Ureter (tissue), 1 donor: Measurements from ENCODE around the gene WSCD2. TPM values are rescaled to one million over a fixed set of nuclear protein-coding genes. Genes with fewer than 3 reads are reported as not detected.

Source experiments
- DNase-seq: peaks from one replicate; pipeline ENCODE4 v3.0.0-alpha.2; 2020; ENCODE audit warnings: low spot score
- total RNA-seq: library from RNA; stranded (reverse); gene quantifications from one replicate; pipeline ENCODE4 v1.2.4, GENCODE V29; 2023
- donor health status: DM: yes; HTN: yes; CAD: no.

The WSCD2 gene
- total RNA-seq, 1 donor from 2014 or later: 43.7 TPM

GRCh38 chr12:108266131-108266530 is 137.0 kb downstream of the WSCD2 start:
- no peak for DNase-seq

- no peak for DNase-seq
Observed at GRCh38 chr12:108267450-108267849, 138.4 kb downstream of the WSCD2 start.

- no peak for DNase-seq
Observed at GRCh38 chr12:108268397-108268796, 139.3 kb downstream of the WSCD2 start.

- no peak for DNase-seq
Observed at GRCh38 chr12:108269224-108269623, 140.1 kb downstream of the WSCD2 start.

GRCh38 chr12:108270035-108270848 is 141.2 kb downstream of the WSCD2 start:
- DNase-seq: no peak

GRCh38 chr12:108270849-108271143 is 141.7 kb downstream of the WSCD2 start:
- no peak for DNase-seq

GRCh38 chr12:108271951-108272872 is 143.1 kb downstream of the WSCD2 start:
- no peak for DNase-seq

- DNase-seq: no peak
Observed at GRCh38 chr12:108273217-108273616, 144.1 kb downstream of the WSCD2 start.

- no peak for DNase-seq
Observed at GRCh38 chr12:108277613-108278012, 148.5 kb downstream of the WSCD2 start.

GRCh38 chr12:108282160-108282559 is 153.1 kb downstream of the WSCD2 start:
- DNase-seq: no peak

GRCh38 chr12:108282676-108283075 is 153.6 kb downstream of the WSCD2 start:
- no peak for DNase-seq

GRCh38 chr12:108284163-108284562 is 155.1 kb downstream of the WSCD2 start:
- no peak for DNase-seq

GRCh38 chr12:108285016-108285415 is 155.9 kb downstream of the WSCD2 start:
- no peak for DNase-seq

- no peak for DNase-seq
Observed at GRCh38 chr12:108287227-108287626, 158.1 kb downstream of the WSCD2 start.

GRCh38 chr12:108289350-108290161 is 160.5 kb downstream of the WSCD2 start:
- no peak for DNase-seq

GRCh38 chr12:108295641-108296040 is 166.6 kb downstream of the WSCD2 start:
- no peak for DNase-seq

- no peak for DNase-seq
Observed at GRCh38 chr12:108296945-108297344, 167.9 kb downstream of the WSCD2 start.

- DNase-seq: no peak
Observed at GRCh38 chr12:108297424-108297823, 168.3 kb downstream of the WSCD2 start.

- DNase-seq: no peak
Observed at GRCh38 chr12:108297895-108298760, 169.0 kb downstream of the WSCD2 start.

- DNase-seq: no peak
Observed at GRCh38 chr12:108298761-108299275, 169.7 kb downstream of the WSCD2 start.

GRCh38 chr12:108299516-108299915 is 170.4 kb downstream of the WSCD2 start:
- DNase-seq: no peak
